SU-DHL-6 (cell line): ENCODE measurements around the gene HACD4.

Experiments used
- H2AFZ ChIP-seq: fragments of 200-600 bp; sonication (generic); 2 replicates; pipeline ENCODE4 v1.6.1; 2014; ENCODE audit warnings: low read depth, mild to moderate bottlenecking, moderate library complexity, mixed read lengths, antibody characterized with exemption, low read length; ENCODE audit not compliant: severe bottlenecking
- H3F3A ChIP-seq: fragments of 200-600 bp; shearing (Covaris generic); 2 replicates; pipeline ENCODE4 v1.6.0; 2016; ENCODE audit warnings: antibody characterized with exemption, mild to moderate bottlenecking; ENCODE audit not compliant: insufficient read depth
- H3K27ac ChIP-seq: fragments of 200-600 bp; sonication (generic); 2 replicates; pipeline ENCODE4 v1.5.1; 2016; ENCODE audit warnings: low read depth, mild to moderate bottlenecking, low read length, moderate library complexity, mixed read lengths
- H3K27me3 ChIP-seq: fragments of 200-600 bp; sonication (generic), shearing (Covaris generic); 2 replicates; pipeline ENCODE4 v1.6.0; 2014; ENCODE audit warnings: mild to moderate bottlenecking, low read length
- H3K36me3 ChIP-seq: fragments of 200-600 bp; sonication (generic); 2 replicates; pipeline ENCODE4 v1.6.1; 2014; ENCODE audit warnings: mild to moderate bottlenecking, low read length, mixed read lengths
- H3K4me2 ChIP-seq: fragments of 300-600, 200-600 bp; shearing (Covaris generic), sonication (generic); 2 replicates; pipeline ENCODE4 v1.6.0; 2014; ENCODE audit warnings: low read length, low read depth, mild to moderate bottlenecking; ENCODE audit not compliant: poor library complexity, severe bottlenecking
- H3K4me3 ChIP-seq: fragments of 200-600 bp; sonication (generic); 2 replicates; pipeline ENCODE4 v1.5.1; 2014; ENCODE audit warnings: antibody characterized with exemption, low read length, mild to moderate bottlenecking, mixed read lengths; ENCODE audit not compliant: insufficient read depth, poor library complexity, severe bottlenecking
- H3K79me2 ChIP-seq: fragments of 200-600 bp; sonication (generic); 2 replicates; pipeline ENCODE4 v1.6.1; 2014; ENCODE audit warnings: mild to moderate bottlenecking, low read length, moderate library complexity; ENCODE audit not compliant: insufficient read depth
- H3K9ac ChIP-seq: fragments of 200-600 bp; sonication (generic); 2 replicates; pipeline ENCODE4 v1.7.0; 2014; ENCODE audit warnings: mild to moderate bottlenecking, low read length
- H3K9me2 ChIP-seq: fragments of 200-600 bp; sonication (generic); replicated peaks from 2 replicates; pipeline ENCODE4 v1.6.1; 2014; ENCODE audit warnings: low read length; ENCODE audit not compliant: insufficient read depth
- H3K9me3 ChIP-seq: fragments of 200-600 bp; sonication (generic); 2 replicates; pipeline ENCODE4 v1.6.1; 2014; ENCODE audit warnings: low read length, mixed read lengths; ENCODE audit not compliant: insufficient read depth
- H4K20me1 ChIP-seq: fragments of 200-600 bp; sonication (generic); 2 replicates; pipeline ENCODE4 v1.6.1; 2014; ENCODE audit warnings: low read depth, mild to moderate bottlenecking, antibody characterized with exemption, low read length, moderate library complexity, mixed read lengths
- CTCF ChIP-seq: fragments of 200-600 bp; sonication (generic); IDR thresholded peaks from one replicate; pipeline ENCODE4 v1.5.1; 2017; ENCODE audit warnings: antibody characterized with exemption, mild to moderate bottlenecking, low read length, moderate library complexity; ENCODE audit not compliant: insufficient read depth, poor library complexity, severe bottlenecking
- EZH2phosphoT487 ChIP-seq: fragments of 200-600 bp; sonication (generic), shearing (Covaris generic); conservative IDR thresholded peaks from 2 replicates; pipeline ENCODE4 v1.6.1; 2018; ENCODE audit warnings: mild to moderate bottlenecking, antibody characterized with exemption, low read length, moderate library complexity, mixed read lengths

The HACD4 gene

GRCh38 chr9:21077781-21078180 lies 46.3 kb upstream of the HACD4 start, which contains the start of gene IFNB1:
Gene IFNB1 (minus strand): TSS chr9:21077942. CDS start chr9:21077869, 73 bp downstream.
- no peaks in the 10 kb centered on the region for H4K20me1 ChIP-seq
- H3F3A ChIP-seq, result no peaks in the 10 kb centered on the region
- peak within 1 kb of the TSS; percentile 85 for H2AFZ ChIP-seq
- no peaks in the 10 kb centered on the region for H3K79me2 ChIP-seq
- no peak within 1 kb of the TSS for H3K27ac ChIP-seq
- no peak within 1 kb of the TSS for H3K9ac ChIP-seq
- H3K36me3 ChIP-seq, result 0 out of 2 replicates have a peak, but pooled peaks cover 2% of the 10 kb centered on the region
- H3K27me3 ChIP-seq, result no peaks in the 10 kb centered on the region
- no peak within 1 kb of the TSS for H3K4me2 ChIP-seq
- no peaks in the 10 kb centered on the region for H3K9me2 ChIP-seq
- TF ChIP-seq CTCF (no peak), EZH2phosphoT487 (no peak)
- H3K9me3 ChIP-seq, result no peaks in the 10 kb centered on the region
- no peak within 1 kb of the TSS for H3K4me3 ChIP-seq

GRCh38 chr9:21075484-21075883 lies 44.0 kb upstream of the HACD4 start:
- Histone ChIP-seq H2AFZ (no peak overlapping the region), H4K20me1 (no peaks in the 10 kb centered on the region), H3K9me2 (no peaks in the 10 kb centered on the region), H3K9me3 (no peaks in the 10 kb centered on the region), H3K27me3 (no peaks in the 10 kb centered on the region), H3K27ac (no peak overlapping the region), H3K36me3 (0 out of 2 replicates have a peak, but pooled peaks cover 2% of the 10 kb centered on the region), H3K9ac (no peak overlapping the region), H3K4me3 (no peak overlapping the region), H3K79me2 (no peaks in the 10 kb centered on the region), H3F3A (no peaks in the 10 kb centered on the region), H3K4me2 (no peak overlapping the region)
- TF ChIP-seq EZH2phosphoT487 (no peak), CTCF (no peak)

- H3K4me3 ChIP-seq, result no peak overlapping the region
- no peaks in the 10 kb centered on the region for H3F3A ChIP-seq
- no peak overlapping the region for H3K27ac ChIP-seq
- TF ChIP-seq CTCF (no peak), EZH2phosphoT487 (no peak)
- no peaks in the 10 kb centered on the region for H3K79me2 ChIP-seq
- H3K27me3 ChIP-seq, result no peaks in the 10 kb centered on the region
- H2AFZ ChIP-seq, result no peak overlapping the region
- no peaks in the 10 kb centered on the region for H4K20me1 ChIP-seq
- H3K9me3 ChIP-seq, result no peaks in the 10 kb centered on the region
- no peak overlapping the region for H3K4me2 ChIP-seq
- no peaks in the 10 kb centered on the region for H3K36me3 ChIP-seq
- H3K9ac ChIP-seq, result no peak overlapping the region
- H3K9me2 ChIP-seq, result no peaks in the 10 kb centered on the region
Observed at GRCh38 chr9:21070906-21071305, 39.5 kb upstream of the HACD4 start.
